ENCODE measurements around the gene STAG1. TPM values are rescaled to one million over a fixed set of nuclear protein-coding genes. Genes with fewer than 3 reads are reported as not detected.

STAG1 gene
- total and polyA plus RNA-seq, 2 experiments from 2014 or later, result 9.0 to 21.9 TPM

GRCh38 chr3:136733317-136733833, 18.8 kb downstream of the STAG1 start (continued):
- no peak for TF ChIP-seq POLR2AphosphoS5 (IDR thresholded peaks at IDR 0.05; ENCODE audit: low read depth)
- no peak for TF ChIP-seq ETS1 (IDR thresholded peaks at IDR 0.05)
- TF ChIP-seq NANOG (IDR thresholded peaks at IDR 0.05; ENCODE audit: borderline replicate concordance), result no peak
- no peak for TF ChIP-seq CTCF (conservative IDR thresholded peaks at IDR 0.05; ENCODE audit: low read depth in 2 of 2)
- TF ChIP-seq EZH2phosphoT487 (IDR thresholded peaks at IDR 0.05; ENCODE audit: unreplicated experiment), result no peak
- no peak for TF ChIP-seq EZH2 (IDR thresholded peaks at IDR 0.05; ENCODE audit: low read depth, unreplicated experiment)

GRCh38 chr3:136731274-136731884, 20.8 kb downstream of the STAG1 start:
- H2AFZ ChIP-seq, result no peak overlapping the region
- Mint-ChIP-seq H3K27ac (no peak overlapping the region), H3K27me3 (ENCODE audit: insufficient read depth, low read depth, poor library complexity) (no peaks in the 10 kb centered on the region), H3K36me3 (ENCODE audit: low read depth) (no peaks in the 10 kb centered on the region; the same call in 2 of the 3 replicates), H3K4me3 (no peak overlapping the region), H3K9me3 (no peaks in the 10 kb centered on the region), H3K4me1 (peaks cover 48% of the 10 kb centered on the region)
- peaks cover 5% of the 10 kb centered on the region; the same call in 1 of the 2 replicates for H4K20me1 ChIP-seq (replicated peaks; ENCODE audit: insufficient read depth)
- no peak overlapping the region for H3K4me2 ChIP-seq
- no peaks in the 10 kb centered on the region for H3K27me3 ChIP-seq (ENCODE audit: insufficient read depth)
- no peaks in the 10 kb centered on the region for H3K9me2 ChIP-seq (ENCODE audit: insufficient read depth)
- peaks cover 100% of the 10 kb centered on the region for H3K79me2 ChIP-seq (replicated peaks; ENCODE audit: insufficient read depth)
- H3K4me3 ChIP-seq, result no peak overlapping the region
- H3K36me3 ChIP-seq (ENCODE audit: insufficient read depth), result no peaks in the 10 kb centered on the region
- H3K4me1 ChIP-seq (ENCODE audit: insufficient read depth), result peaks cover 31% of the 10 kb centered on the region
- no peaks in the 10 kb centered on the region for H3F3A ChIP-seq (replicated peaks; ENCODE audit: low read depth)
- no peak overlapping the region for H3K27ac ChIP-seq (ENCODE audit: low read depth)
- ATAC-seq, result no peak
- no peak for DNase-seq (ENCODE audit: low spot score)
- TF ChIP-seq CTCF (conservative IDR thresholded peaks at IDR 0.05; ENCODE audit: low read depth in 2 of 2), result no peak
- TF ChIP-seq NANOG (IDR thresholded peaks at IDR 0.05; ENCODE audit: borderline replicate concordance), result no peak
- TF ChIP-seq REST (IDR thresholded peaks at IDR 0.05; ENCODE audit: unreplicated experiment), result no peak
- TF ChIP-seq POLR2AphosphoS5 (IDR thresholded peaks at IDR 0.05; ENCODE audit: low read depth), result no peak
- TF ChIP-seq CREB1 (CRISPR knock-in tag; IDR thresholded peaks at IDR 0.05; ENCODE audit: low read depth), result no peak
- TF ChIP-seq EZH2phosphoT487 (IDR thresholded peaks at IDR 0.05; ENCODE audit: unreplicated experiment), result no peak
- TF ChIP-seq JUNB (IDR thresholded peaks at IDR 0.05; ENCODE audit: unreplicated experiment), result no peak
- no peak for TF ChIP-seq ETS1 (IDR thresholded peaks at IDR 0.05)
